Tibial artery (tissue), 4 donors: ENCODE results near the gene CST4.
"Not testable (repeated sequence)": the region's sequence is repeated elsewhere in the genome, so short reads cannot be mapped to it uniquely, and the experiment has no call there.

Experiments used
- DNase-seq, 2 donors: peaks; one replicate each; pipeline ENCODE4 v3.0.0-alpha.2; 2019
- H3K27ac ChIP-seq, 2 donors: fragments of 200-600 bp; sonication (generic) in 1 of 2; 1 replicate in 1 of 2; 2 replicates in 1 of 2; pipeline ENCODE4 v1.5.1; 2018 to 2019; ENCODE audit warnings: mild to moderate bottlenecking in 1 of 2
- H3K27me3 ChIP-seq, 2 donors: fragments of 200-600 bp; sonication (generic) in 1 of 2; one replicate each; pipeline versions ENCODE4 v1.5.1 to v1.6.0; 2016 to 2019
- H3K36me3 ChIP-seq, 3 donors: fragments of 200-600 bp; sonication (generic) in 2 of 3; one replicate each; pipeline ENCODE4 v1.5.1; 2016 to 2019; ENCODE audit warnings: mild to moderate bottlenecking in 2 of 3
- H3K4me1 ChIP-seq, 4 donors: fragments of 200-600 bp; sonication (generic) in 2 of 4; 1 replicate in 3 of 4; 2 replicates in 1 of 4; pipeline ENCODE4 v1.5.1; 2016 to 2019
- H3K4me3 ChIP-seq, 2 donors: fragments of 200-600 bp; sonication (generic) in 1 of 2; 1 replicate in 1 of 2; 2 replicates in 1 of 2; pipeline ENCODE4 v1.5.1; 2018 to 2019; ENCODE audit warnings: mild to moderate bottlenecking in 2 of 2
- H3K9me3 ChIP-seq, 3 donors: fragments of 200-600 bp; sonication (generic) in 1 of 3; one replicate each; pipeline ENCODE4 v1.5.1; 2016 to 2019
- intact Hi-C: fragments of 100-400 bp; cut with DNase I; formaldehyde crosslinking; loops from one replicate; pipeline ENCODE4 v1.15.0; 2023; ENCODE audit warnings: low total_unique reads
- TF ChIP-seq, protein P1 (sequence below), 2 experiments: fragments of 200-600 bp in 1 of 2; fragments of 450-650 bp in 1 of 2; IDR thresholded peaks; one replicate each; pipeline ENCODE4 v1.5.1; 2017 to 2019; ENCODE audit warnings: antibody characterized with exemption in 2 of 2, mild to moderate bottlenecking in 1 of 2, moderate library complexity in 1 of 2

Gene CST4

DNA sequence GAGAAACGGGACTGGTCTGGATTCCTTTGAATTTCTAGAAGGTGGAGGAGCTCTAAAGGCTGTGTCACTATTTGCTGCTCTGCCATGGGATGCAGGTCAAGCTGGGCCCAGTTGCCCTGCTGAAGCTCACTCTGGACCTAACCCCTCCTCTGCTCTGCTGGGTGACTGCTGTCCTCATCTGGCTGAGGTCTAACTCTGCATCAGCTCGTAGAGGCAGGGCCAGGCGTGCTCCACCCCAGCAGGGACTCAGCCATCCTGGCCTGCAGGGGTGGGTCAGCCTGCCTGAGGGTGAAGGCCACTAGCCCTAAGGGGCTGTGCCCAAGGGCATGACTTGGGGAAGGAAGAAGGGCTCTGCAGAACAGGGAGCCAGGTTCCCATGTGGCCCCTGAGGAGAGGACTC, 852 bp downstream of the CST4 start:
- TF ChIP-seq, protein P1, sequence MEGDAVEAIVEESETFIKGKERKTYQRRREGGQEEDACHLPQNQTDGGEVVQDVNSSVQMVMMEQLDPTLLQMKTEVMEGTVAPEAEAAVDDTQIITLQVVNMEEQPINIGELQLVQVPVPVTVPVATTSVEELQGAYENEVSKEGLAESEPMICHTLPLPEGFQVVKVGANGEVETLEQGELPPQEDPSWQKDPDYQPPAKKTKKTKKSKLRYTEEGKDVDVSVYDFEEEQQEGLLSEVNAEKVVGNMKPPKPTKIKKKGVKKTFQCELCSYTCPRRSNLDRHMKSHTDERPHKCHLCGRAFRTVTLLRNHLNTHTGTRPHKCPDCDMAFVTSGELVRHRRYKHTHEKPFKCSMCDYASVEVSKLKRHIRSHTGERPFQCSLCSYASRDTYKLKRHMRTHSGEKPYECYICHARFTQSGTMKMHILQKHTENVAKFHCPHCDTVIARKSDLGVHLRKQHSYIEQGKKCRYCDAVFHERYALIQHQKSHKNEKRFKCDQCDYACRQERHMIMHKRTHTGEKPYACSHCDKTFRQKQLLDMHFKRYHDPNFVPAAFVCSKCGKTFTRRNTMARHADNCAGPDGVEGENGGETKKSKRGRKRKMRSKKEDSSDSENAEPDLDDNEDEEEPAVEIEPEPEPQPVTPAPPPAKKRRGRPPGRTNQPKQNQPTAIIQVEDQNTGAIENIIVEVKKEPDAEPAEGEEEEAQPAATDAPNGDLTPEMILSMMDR (IDR thresholded peaks at IDR 0.05), result no peak
- Histone ChIP-seq H3K4me3 (no peak overlapping the region), H3K9me3 (no peaks in the 10 kb centered on the region), H3K27ac (no peak overlapping the region), H3K36me3 (no peaks in the 10 kb centered on the region), H3K4me1 (no peaks in the 10 kb centered on the region), H3K27me3 (no peaks in the 10 kb centered on the region)
- DNase-seq, result no peak
- intact Hi-C loops, result no loop called here

DNA sequence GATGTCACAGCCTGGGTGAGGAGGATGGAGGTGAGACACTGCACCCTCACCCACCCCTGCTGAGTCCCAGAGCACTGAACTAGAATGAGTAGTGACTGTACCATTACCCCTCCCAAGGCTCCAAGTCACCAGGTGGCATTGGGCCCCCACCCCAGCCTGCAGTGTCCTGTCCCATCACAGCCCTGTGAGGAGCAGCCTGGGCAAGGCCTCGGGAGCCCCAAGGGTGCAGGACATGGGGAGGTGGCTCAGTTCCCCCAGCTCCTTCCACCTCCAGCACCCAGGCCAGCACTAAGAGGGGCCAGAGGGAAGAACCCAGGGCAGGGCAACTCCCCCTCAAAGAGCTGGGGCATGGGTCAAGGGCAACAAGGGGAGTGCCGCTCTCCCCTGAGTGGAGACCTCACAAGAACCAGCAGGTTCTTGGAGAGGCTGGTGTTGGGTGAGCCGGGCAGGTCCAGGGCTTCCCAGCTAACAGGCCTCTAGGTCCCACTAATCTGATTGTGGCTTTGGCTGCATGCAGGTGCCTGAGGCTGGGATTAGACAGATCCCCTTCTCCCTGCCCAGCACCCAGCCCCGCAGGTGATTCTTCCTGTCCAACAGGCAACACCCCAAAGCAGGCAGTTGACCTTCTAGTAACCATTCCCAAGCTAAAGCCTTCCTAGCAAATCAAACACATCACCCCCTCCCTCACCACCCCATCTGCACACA, 2.6 kb downstream of the CST4 start:
- H3K27me3 ChIP-seq, result no peaks in the 10 kb centered on the region
- H3K4me3 ChIP-seq, result no peak overlapping the region
- H3K4me1 ChIP-seq, result no peaks in the 10 kb centered on the region
- H3K27ac ChIP-seq, result no peak overlapping the region
- TF ChIP-seq, protein P1 (IDR thresholded peaks at IDR 0.05), result no peak
- H3K9me3 ChIP-seq, result no peaks in the 10 kb centered on the region
- no peaks in the 10 kb centered on the region for H3K36me3 ChIP-seq
- intact Hi-C loops, result no loop called here
- DNase-seq, result no peak

DNA sequence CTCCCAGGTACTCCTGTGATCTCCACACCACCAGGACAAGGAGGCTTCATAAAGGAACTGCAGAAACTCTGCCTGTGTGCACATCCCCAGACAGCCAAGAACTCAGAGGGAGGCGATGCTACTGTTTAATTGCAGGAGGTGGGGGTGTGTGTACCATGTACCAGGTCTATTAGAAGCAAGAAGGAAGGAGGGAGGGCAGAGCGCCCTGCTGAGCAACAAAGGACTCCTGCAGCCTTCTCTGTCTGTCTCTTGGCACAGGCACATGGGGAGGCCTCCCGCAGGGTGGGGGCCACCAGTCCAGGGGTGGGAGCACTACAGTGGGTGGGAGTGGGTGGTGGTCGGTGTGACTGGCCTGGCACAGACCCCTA, 3.3 kb downstream of the CST4 start:
- intact Hi-C loops, H3K36me3 ChIP-seq, DNase-seq, H3K27me3 ChIP-seq, H3K4me1 ChIP-seq, H3K27ac ChIP-seq, H3K9me3 ChIP-seq, H3K4me3 ChIP-seq: not testable (repeated sequence)

DNA sequence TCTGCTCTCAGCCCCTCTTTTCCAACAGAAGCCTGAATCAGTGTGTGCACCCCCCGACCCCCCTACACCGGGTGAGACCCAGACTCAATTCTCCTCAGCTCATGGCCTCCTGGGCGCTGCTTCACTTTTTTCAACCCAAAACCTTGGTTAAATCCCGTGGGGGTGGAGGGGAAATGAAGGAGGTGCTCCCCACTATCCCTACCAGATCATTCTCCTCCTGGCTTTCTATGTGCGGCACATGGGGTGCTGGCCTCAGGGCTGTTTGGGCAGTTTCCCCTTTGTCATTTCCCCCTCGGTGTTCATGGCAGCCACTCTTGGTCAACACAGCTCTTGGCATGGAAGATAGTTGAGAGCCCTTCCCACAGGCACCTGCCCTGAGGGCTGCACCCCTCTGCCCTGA, 4.6 kb downstream of the CST4 start:
- Histone ChIP-seq H3K4me1 (no peaks in the 10 kb centered on the region), H3K4me3 (no peak overlapping the region), H3K9me3 (no peaks in the 10 kb centered on the region), H3K36me3 (no peaks in the 10 kb centered on the region), H3K27ac (no peak overlapping the region), H3K27me3 (no peaks in the 10 kb centered on the region)
- TF ChIP-seq, protein P1 (IDR thresholded peaks at IDR 0.05), result no peak
- intact Hi-C loops, result no loop called here
- no peak for DNase-seq

DNA sequence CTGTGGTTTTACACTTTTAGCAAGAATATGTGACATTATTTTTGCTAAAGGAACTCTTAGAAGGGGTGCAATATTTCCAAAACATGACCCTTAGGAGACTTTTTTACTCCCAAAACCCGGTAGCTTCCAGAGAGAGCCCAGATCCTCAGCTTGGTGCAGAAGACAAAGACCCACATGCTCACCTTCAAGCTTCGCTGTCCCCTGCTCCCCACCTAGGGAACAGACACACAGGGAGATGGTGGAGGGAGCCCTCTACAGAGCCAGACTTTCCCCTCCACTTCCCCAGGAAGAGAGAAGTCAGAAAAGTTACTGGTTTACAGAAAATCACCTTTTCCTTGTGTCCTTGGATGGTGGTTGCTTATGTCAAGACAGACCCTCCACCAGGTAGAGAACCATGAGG, 5.0 kb downstream of the CST4 start:
- H3K27ac ChIP-seq, result no peak overlapping the region
- no peaks in the 10 kb centered on the region for H3K36me3 ChIP-seq
- intact Hi-C loops, result no loop called here
- H3K4me1 ChIP-seq, result no peaks in the 10 kb centered on the region
- no peaks in the 10 kb centered on the region for H3K27me3 ChIP-seq
- H3K9me3 ChIP-seq, result no peaks in the 10 kb centered on the region
- no peak for DNase-seq
- TF ChIP-seq, protein P1 (IDR thresholded peaks at IDR 0.05), result no peak
- no peak overlapping the region for H3K4me3 ChIP-seq

DNA sequence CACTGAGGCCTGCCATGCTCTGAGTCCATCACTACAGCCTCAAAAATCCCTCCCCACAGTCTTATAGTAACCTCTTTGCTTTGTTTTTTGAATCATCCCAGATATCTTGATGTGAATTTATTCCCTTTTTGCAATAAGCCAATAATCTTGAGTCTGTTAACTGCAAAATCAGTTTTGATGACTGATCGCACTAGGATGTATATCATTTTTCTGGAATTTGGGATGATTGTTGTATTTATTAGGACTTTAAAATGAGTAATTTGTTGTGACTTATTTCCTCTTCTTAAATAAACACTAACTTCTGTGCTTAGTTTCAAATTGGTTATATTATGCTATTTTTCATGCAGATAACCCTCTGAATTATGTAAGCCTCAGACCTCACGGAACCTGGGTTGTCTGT, 5.6 kb downstream of the CST4 start:
- no peak for DNase-seq
- Histone ChIP-seq H3K27ac (no peak overlapping the region), H3K9me3 (no peaks in the 10 kb centered on the region), H3K36me3 (no peaks in the 10 kb centered on the region), H3K27me3 (no peaks in the 10 kb centered on the region), H3K4me1 (no peaks in the 10 kb centered on the region), H3K4me3 (no peak overlapping the region)
- intact Hi-C loops, result no loop called here
- TF ChIP-seq, protein P1 (IDR thresholded peaks at IDR 0.05), result no peak
